Measurements from ENCODE around the gene HRH1. TPM values are rescaled to one million over a fixed set of nuclear protein-coding genes. Genes with fewer than 3 reads are reported as not detected.

The HRH1 gene
- total RNA-seq, 4 donors from 2014 or later = 3.7 to 15.9 (median 5.9) TPM

DNA sequence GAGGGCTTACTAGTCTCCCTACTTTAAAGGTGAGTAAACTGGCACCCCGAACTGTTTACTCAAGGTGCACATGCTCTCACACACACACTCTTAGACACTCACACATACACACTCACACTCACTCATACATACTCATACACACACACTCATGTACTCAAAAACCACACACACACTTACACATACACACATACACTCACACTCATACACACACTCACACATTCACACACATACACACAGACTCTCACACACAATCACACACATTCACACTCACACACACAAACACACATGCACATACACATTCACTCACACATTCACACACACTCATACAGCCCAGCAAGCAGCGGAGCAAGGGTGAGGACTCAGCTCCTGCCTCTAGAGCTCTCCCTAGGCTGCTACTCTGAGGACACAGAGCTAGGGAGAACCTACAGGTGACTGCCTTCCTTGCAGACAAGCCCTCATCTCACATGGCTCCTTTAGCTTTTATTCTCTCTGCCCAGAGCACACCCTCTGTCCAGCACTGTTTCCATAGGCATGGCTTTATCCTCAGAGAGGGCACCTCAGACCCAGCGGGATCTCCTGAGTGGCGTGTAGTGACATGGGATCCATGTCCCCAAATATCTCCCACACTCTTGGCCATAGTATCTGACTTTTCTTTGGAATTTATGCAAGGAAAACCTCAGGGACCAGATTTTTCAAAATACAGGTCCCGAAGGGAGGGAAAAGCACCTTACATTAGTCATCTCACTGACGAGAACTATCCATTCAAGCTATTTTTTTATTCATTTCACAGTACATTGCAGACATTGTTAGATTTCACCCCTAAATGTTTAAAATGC, 91.8 kb downstream of the HRH1 start:
- H3K36me3 ChIP-seq = no peaks in the 10 kb centered on the region
- 85% methylated on average over 6 of the region's 6 CpGs for WGBS
- H3K27ac ChIP-seq (replicated peaks in 1 of 4) = no peak overlapping the region
- no peaks in the 10 kb centered on the region for H3K27me3 ChIP-seq
- no peaks in the 10 kb centered on the region for H3K4me1 ChIP-seq
- TF ChIP-seq EP300 (IDR thresholded peaks at IDR 0.05) (no peak), POLR2AphosphoS5 (IDR thresholded peaks at IDR 0.05) (no peak), POLR2A (IDR thresholded peaks at IDR 0.05; ENCODE audit: low read depth) (no peak)
- TF ChIP-seq, protein P1, sequence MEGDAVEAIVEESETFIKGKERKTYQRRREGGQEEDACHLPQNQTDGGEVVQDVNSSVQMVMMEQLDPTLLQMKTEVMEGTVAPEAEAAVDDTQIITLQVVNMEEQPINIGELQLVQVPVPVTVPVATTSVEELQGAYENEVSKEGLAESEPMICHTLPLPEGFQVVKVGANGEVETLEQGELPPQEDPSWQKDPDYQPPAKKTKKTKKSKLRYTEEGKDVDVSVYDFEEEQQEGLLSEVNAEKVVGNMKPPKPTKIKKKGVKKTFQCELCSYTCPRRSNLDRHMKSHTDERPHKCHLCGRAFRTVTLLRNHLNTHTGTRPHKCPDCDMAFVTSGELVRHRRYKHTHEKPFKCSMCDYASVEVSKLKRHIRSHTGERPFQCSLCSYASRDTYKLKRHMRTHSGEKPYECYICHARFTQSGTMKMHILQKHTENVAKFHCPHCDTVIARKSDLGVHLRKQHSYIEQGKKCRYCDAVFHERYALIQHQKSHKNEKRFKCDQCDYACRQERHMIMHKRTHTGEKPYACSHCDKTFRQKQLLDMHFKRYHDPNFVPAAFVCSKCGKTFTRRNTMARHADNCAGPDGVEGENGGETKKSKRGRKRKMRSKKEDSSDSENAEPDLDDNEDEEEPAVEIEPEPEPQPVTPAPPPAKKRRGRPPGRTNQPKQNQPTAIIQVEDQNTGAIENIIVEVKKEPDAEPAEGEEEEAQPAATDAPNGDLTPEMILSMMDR (IDR thresholded peaks at IDR 0.05) = no peak
- H3K4me3 ChIP-seq = no peak overlapping the region
- no peaks in the 10 kb centered on the region for H3K9me3 ChIP-seq
- DNase-seq (ENCODE audit: extremely low spot score) = no peak
- intact Hi-C loops (cut with DNase I) = no loop called here

DNA sequence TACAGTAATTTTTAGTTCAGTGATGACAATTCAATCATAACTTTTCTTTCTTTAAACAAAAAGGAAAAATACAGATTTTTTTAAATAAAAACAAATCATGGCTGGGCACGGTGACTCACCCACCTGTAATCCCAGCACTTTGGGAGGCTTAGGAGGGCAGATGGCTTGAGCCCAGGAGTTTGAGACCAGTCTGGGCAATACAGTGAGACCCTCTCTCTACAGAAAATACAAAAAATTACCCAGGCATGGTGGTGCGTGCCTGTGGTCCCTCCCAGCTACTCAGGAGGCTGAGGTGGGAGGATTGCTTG, 92.3 kb downstream of the HRH1 start:
- no peaks in the 10 kb centered on the region for H3K4me1 ChIP-seq
- H3K36me3 ChIP-seq = no peaks in the 10 kb centered on the region
- DNase-seq (ENCODE audit: extremely low spot score) = no peak
- intact Hi-C loops (cut with DNase I) = no loop called here
- H3K4me3 ChIP-seq = no peak overlapping the region
- no peak overlapping the region for H3K27ac ChIP-seq (replicated peaks in 1 of 4)
- no peaks in the 10 kb centered on the region for H3K9me3 ChIP-seq
- TF ChIP-seq EP300 (IDR thresholded peaks at IDR 0.05) = no peak
- TF ChIP-seq, protein P1 (IDR thresholded peaks at IDR 0.05) = no peak
- no peak for TF ChIP-seq POLR2AphosphoS5 (IDR thresholded peaks at IDR 0.05)
- no peak for TF ChIP-seq POLR2A (IDR thresholded peaks at IDR 0.05; ENCODE audit: low read depth)
- H3K27me3 ChIP-seq = no peaks in the 10 kb centered on the region
- 83% methylated on average over 2 of the region's 2 CpGs for WGBS

DNA sequence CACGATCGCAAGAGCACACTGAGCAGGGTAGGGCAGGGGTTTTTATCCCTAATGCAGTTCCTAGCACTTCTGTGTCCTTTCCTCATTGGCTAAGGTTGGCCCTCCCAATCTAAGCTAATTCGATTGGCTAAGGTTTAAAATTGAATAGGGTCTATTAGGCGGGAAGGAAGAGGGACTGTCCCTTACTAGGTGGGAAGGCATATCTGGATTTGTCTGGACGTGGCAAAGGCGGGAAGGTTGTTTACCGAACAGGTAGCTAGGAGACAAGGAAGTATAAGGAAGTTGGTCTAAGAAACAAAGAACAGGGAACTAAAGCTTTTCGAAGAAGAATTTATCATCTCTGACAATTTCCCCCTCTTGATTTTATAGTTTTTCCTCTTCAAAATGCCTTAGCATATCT, 93.1 kb downstream of the HRH1 start:
- DNase-seq (ENCODE audit: extremely low spot score) = no peak
- no peak for TF ChIP-seq EP300 (IDR thresholded peaks at IDR 0.05)
- TF ChIP-seq POLR2AphosphoS5 (IDR thresholded peaks at IDR 0.05) = no peak
- TF ChIP-seq POLR2A (IDR thresholded peaks at IDR 0.05; ENCODE audit: low read depth) = no peak
- TF ChIP-seq, protein P1 (IDR thresholded peaks at IDR 0.05) = no peak
- Histone ChIP-seq H3K27me3 (no peaks in the 10 kb centered on the region), H3K9me3 (no peaks in the 10 kb centered on the region), H3K36me3 (no peaks in the 10 kb centered on the region), H3K4me3 (no peak overlapping the region), H3K4me1 (no peaks in the 10 kb centered on the region), H3K27ac (replicated peaks in 1 of 4) (no peak overlapping the region)
- intact Hi-C loops (cut with DNase I) = no loop called here
- 85% methylated on average over 8 of the region's 8 CpGs for WGBS

DNA sequence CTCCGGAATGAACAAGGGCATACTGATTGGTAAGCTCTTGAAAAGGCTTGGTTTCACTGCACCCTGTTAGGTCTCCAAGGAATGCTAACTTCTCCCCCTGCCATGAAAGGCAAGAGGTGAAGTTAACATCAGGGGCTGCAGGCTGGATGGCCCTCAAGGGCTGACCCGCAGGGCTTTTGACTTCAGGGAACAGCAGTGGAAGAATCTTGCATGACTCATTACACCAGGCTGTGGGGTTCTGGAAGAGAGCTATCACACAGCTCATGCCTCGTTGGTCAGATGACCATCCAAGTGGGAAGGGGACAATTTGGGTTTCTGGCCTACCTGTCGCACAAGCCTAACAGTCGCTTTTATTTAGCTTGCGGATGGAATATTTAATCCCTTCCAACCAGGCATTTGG, 94.3 kb downstream of the HRH1 start:
- Histone ChIP-seq H3K9me3 (no peaks in the 10 kb centered on the region), H3K27me3 (no peaks in the 10 kb centered on the region), H3K27ac (replicated peaks in 1 of 4) (no peak overlapping the region), H3K36me3 (no peaks in the 10 kb centered on the region), H3K4me3 (no peak overlapping the region), H3K4me1 (no peaks in the 10 kb centered on the region)
- TF ChIP-seq, protein P1 (IDR thresholded peaks at IDR 0.05) = no peak
- TF ChIP-seq EP300 (IDR thresholded peaks at IDR 0.05) = no peak
- TF ChIP-seq POLR2A (IDR thresholded peaks at IDR 0.05; ENCODE audit: low read depth) = no peak
- 100% methylated on average over 6 of the region's 6 CpGs for WGBS
- DNase-seq (ENCODE audit: extremely low spot score) = no peak
- intact Hi-C loops (cut with DNase I) = no loop called here

Data from esophagus muscularis mucosa (tissue), 4 donors.